ENCODE data around the gene FGFRL1.

FGFRL1 gene

GRCh38 chr4:1023075-1023640 is 11.7 kb downstream of the FGFRL1 start:
- Histone ChIP-seq H3K9ac (ENCODE audit: low read length) (no peak overlapping the region), H3K4me3 (ENCODE audit: low read length) (no peak overlapping the region), H3K27me3 (replicated peaks; ENCODE audit: control insufficient read depth, insufficient read depth, low read length) (no peaks in the 10 kb centered on the region), H3K36me3 (ENCODE audit: control insufficient read depth, insufficient read depth, low read length, severe bottlenecking) (peaks cover 21% of the 10 kb centered on the region), H3K9me3 (ENCODE audit: control insufficient read depth, low read length) (no peaks in the 10 kb centered on the region), H3K4me1 (ENCODE audit: control insufficient read depth, insufficient read depth, low read length) (peaks cover 4% of the 10 kb centered on the region)
- no peak for DNase-seq (ENCODE audit: low read depth)

GRCh38 chr4:1023895-1024740 is 12.7 kb downstream of the FGFRL1 start:
- H3K36me3 ChIP-seq (ENCODE audit: control insufficient read depth, insufficient read depth, low read length, severe bottlenecking) = peaks cover 21% of the 10 kb centered on the region
- H3K27me3 ChIP-seq (replicated peaks; ENCODE audit: control insufficient read depth, insufficient read depth, low read length) = no peaks in the 10 kb centered on the region
- no peak overlapping the region for H3K4me3 ChIP-seq (ENCODE audit: low read length)
- H3K9ac ChIP-seq (ENCODE audit: low read length) = no peak overlapping the region
- H3K9me3 ChIP-seq (ENCODE audit: control insufficient read depth, low read length) = no peaks in the 10 kb centered on the region
- no peak for DNase-seq (ENCODE audit: low read depth)
- H3K4me1 ChIP-seq (ENCODE audit: control insufficient read depth, insufficient read depth, low read length) = peaks cover 4% of the 10 kb centered on the region

- H3K4me1 ChIP-seq (ENCODE audit: control insufficient read depth, insufficient read depth, low read length) = peaks cover 6% of the 10 kb centered on the region
- no peak overlapping the region for H3K4me3 ChIP-seq (ENCODE audit: low read length)
- peaks cover 21% of the 10 kb centered on the region for H3K36me3 ChIP-seq (ENCODE audit: control insufficient read depth, insufficient read depth, low read length, severe bottlenecking)
- no peak overlapping the region for H3K9ac ChIP-seq (ENCODE audit: low read length)
- DNase-seq (ENCODE audit: low read depth) = no peak
- H3K9me3 ChIP-seq (ENCODE audit: control insufficient read depth, low read length) = no peaks in the 10 kb centered on the region
- H3K27me3 ChIP-seq (replicated peaks; ENCODE audit: control insufficient read depth, insufficient read depth, low read length) = no peaks in the 10 kb centered on the region
Measured at GRCh38 chr4:1024882-1025545, 13.6 kb downstream of the FGFRL1 start.

- DNase-seq (ENCODE audit: low read depth) = no peak
- Histone ChIP-seq H3K9me3 (ENCODE audit: control insufficient read depth, low read length) (no peaks in the 10 kb centered on the region), H3K36me3 (ENCODE audit: control insufficient read depth, insufficient read depth, low read length, severe bottlenecking) (peaks cover 21% of the 10 kb centered on the region), H3K4me3 (ENCODE audit: low read length) (no peak overlapping the region), H3K27me3 (replicated peaks; ENCODE audit: control insufficient read depth, insufficient read depth, low read length) (no peaks in the 10 kb centered on the region), H3K4me1 (ENCODE audit: control insufficient read depth, insufficient read depth, low read length) (peaks cover 7% of the 10 kb centered on the region), H3K9ac (ENCODE audit: low read length) (no peak overlapping the region)
Measured at GRCh38 chr4:1026115-1026514, 14.7 kb downstream of the FGFRL1 start.

- H3K9me3 ChIP-seq (ENCODE audit: control insufficient read depth, low read length) = no peaks in the 10 kb centered on the region
- H3K9ac ChIP-seq (ENCODE audit: low read length) = no peak overlapping the region
Measured at GRCh38 chr4:1027219-1027914, 15.9 kb downstream of the FGFRL1 start.

GRCh38 chr4:1027915-1028238 is 16.5 kb downstream of the FGFRL1 start:
- Histone ChIP-seq H3K9me3 (ENCODE audit: control insufficient read depth, low read length) (no peaks in the 10 kb centered on the region), H3K4me3 (ENCODE audit: low read length) (no peak overlapping the region), H3K4me1 (ENCODE audit: control insufficient read depth, insufficient read depth, low read length) (peaks cover 8% of the 10 kb centered on the region), H3K36me3 (ENCODE audit: control insufficient read depth, insufficient read depth, low read length, severe bottlenecking) (peaks cover 21% of the 10 kb centered on the region), H3K9ac (ENCODE audit: low read length) (no peak overlapping the region), H3K27me3 (replicated peaks; ENCODE audit: control insufficient read depth, insufficient read depth, low read length) (no peaks in the 10 kb centered on the region)
- no peak for DNase-seq (ENCODE audit: low read depth)

More at GRCh38 chr4:1027219-1027914, 15.9 kb downstream of the FGFRL1 start:
- Histone ChIP-seq H3K27me3 (replicated peaks; ENCODE audit: control insufficient read depth, insufficient read depth, low read length) (no peaks in the 10 kb centered on the region), H3K36me3 (ENCODE audit: control insufficient read depth, insufficient read depth, low read length, severe bottlenecking) (peaks cover 21% of the 10 kb centered on the region), H3K4me3 (ENCODE audit: low read length) (no peak overlapping the region), H3K4me1 (ENCODE audit: control insufficient read depth, insufficient read depth, low read length) (peaks cover 7% of the 10 kb centered on the region)
- no peak for DNase-seq (ENCODE audit: low read depth)

GRCh38 chr4:1028574-1029220 is 17.3 kb downstream of the FGFRL1 start:
- DNase-seq (ENCODE audit: low read depth) = no peak
- Histone ChIP-seq H3K4me1 (ENCODE audit: control insufficient read depth, insufficient read depth, low read length) (peaks cover 17% of the 10 kb centered on the region), H3K9me3 (ENCODE audit: control insufficient read depth, low read length) (no peaks in the 10 kb centered on the region), H3K27me3 (replicated peaks; ENCODE audit: control insufficient read depth, insufficient read depth, low read length) (no peaks in the 10 kb centered on the region), H3K4me3 (ENCODE audit: low read length) (no peak overlapping the region), H3K36me3 (ENCODE audit: control insufficient read depth, insufficient read depth, low read length, severe bottlenecking) (peaks cover 21% of the 10 kb centered on the region), H3K9ac (ENCODE audit: low read length) (no peak overlapping the region)

GRCh38 chr4:1029529-1029928 is 18.1 kb downstream of the FGFRL1 start:
- H3K4me3 ChIP-seq (ENCODE audit: low read length) = no peak overlapping the region
- peaks cover 17% of the 10 kb centered on the region for H3K36me3 ChIP-seq (ENCODE audit: control insufficient read depth, insufficient read depth, low read length, severe bottlenecking)
- H3K9ac ChIP-seq (ENCODE audit: low read length) = no peak overlapping the region
- no peaks in the 10 kb centered on the region for H3K27me3 ChIP-seq (replicated peaks; ENCODE audit: control insufficient read depth, insufficient read depth, low read length)
- H3K4me1 ChIP-seq (ENCODE audit: control insufficient read depth, insufficient read depth, low read length) = peaks cover 23% of the 10 kb centered on the region
- no peak for DNase-seq (ENCODE audit: low read depth)
- no peaks in the 10 kb centered on the region for H3K9me3 ChIP-seq (ENCODE audit: control insufficient read depth, low read length)

GRCh38 chr4:1030031-1030430 is 18.6 kb downstream of the FGFRL1 start:
- no peak for DNase-seq (ENCODE audit: low read depth)
- Histone ChIP-seq H3K27me3 (replicated peaks; ENCODE audit: control insufficient read depth, insufficient read depth, low read length) (no peaks in the 10 kb centered on the region), H3K4me3 (ENCODE audit: low read length) (no peak overlapping the region), H3K9me3 (ENCODE audit: control insufficient read depth, low read length) (no peaks in the 10 kb centered on the region), H3K36me3 (ENCODE audit: control insufficient read depth, insufficient read depth, low read length, severe bottlenecking) (peaks cover 12% of the 10 kb centered on the region), H3K4me1 (ENCODE audit: control insufficient read depth, insufficient read depth, low read length) (peaks cover 28% of the 10 kb centered on the region), H3K9ac (ENCODE audit: low read length) (no peak overlapping the region)

GRCh38 chr4:1030559-1030958 is 19.1 kb downstream of the FGFRL1 start:
- H3K4me1 ChIP-seq (ENCODE audit: control insufficient read depth, insufficient read depth, low read length) = peaks cover 33% of the 10 kb centered on the region
- DNase-seq (ENCODE audit: low read depth) = no peak
- no peaks in the 10 kb centered on the region for H3K27me3 ChIP-seq (replicated peaks; ENCODE audit: control insufficient read depth, insufficient read depth, low read length)
- H3K36me3 ChIP-seq (ENCODE audit: control insufficient read depth, insufficient read depth, low read length, severe bottlenecking) = peaks cover 6% of the 10 kb centered on the region
- H3K9me3 ChIP-seq (ENCODE audit: control insufficient read depth, low read length) = no peaks in the 10 kb centered on the region
- no peak overlapping the region for H3K9ac ChIP-seq (ENCODE audit: low read length)
- H3K4me3 ChIP-seq (ENCODE audit: low read length) = no peak overlapping the region

GRCh38 chr4:1031346-1031745 is 19.9 kb downstream of the FGFRL1 start:
- Histone ChIP-seq H3K4me1 (ENCODE audit: control insufficient read depth, insufficient read depth, low read length) (peaks cover 36% of the 10 kb centered on the region), H3K9ac (ENCODE audit: low read length) (no peak overlapping the region), H3K36me3 (ENCODE audit: control insufficient read depth, insufficient read depth, low read length, severe bottlenecking) (no peaks in the 10 kb centered on the region), H3K27me3 (replicated peaks; ENCODE audit: control insufficient read depth, insufficient read depth, low read length) (no peaks in the 10 kb centered on the region), H3K4me3 (ENCODE audit: low read length) (no peak overlapping the region), H3K9me3 (ENCODE audit: control insufficient read depth, low read length) (no peaks in the 10 kb centered on the region)
- DNase-seq (ENCODE audit: low read depth) = no peak

All from adipocyte (in vitro differentiated cells).